H9 (cell line): Measurements from ENCODE around the gene MYO18A. TPM values are rescaled to one million over a fixed set of nuclear protein-coding genes. Genes with fewer than 3 reads are reported as not detected.

Experiments
- DNase-seq: peaks from one replicate; pipeline ENCODE4 v3.0.0-alpha.2; 2017
- H2AFZ ChIP-seq: one replicate; pipeline ENCODE4 v1.6.1; 2013; ENCODE audit warnings: mild to moderate bottlenecking, low read length, control low read depth, moderate library complexity
- H2AK5ac ChIP-seq: 2 replicates; pipeline ENCODE4 v1.6.1; 2013; ENCODE audit warnings: low read length, control low read depth, mixed read lengths; ENCODE audit not compliant: insufficient read length
- H2BK120ac ChIP-seq: one replicate; pipeline ENCODE4 v1.6.1; 2013; ENCODE audit warnings: low read depth, mild to moderate bottlenecking, low read length, control low read depth, inconsistent platforms; ENCODE audit not compliant: poor library complexity, severe bottlenecking
- H2BK12ac ChIP-seq: 2 replicates; pipeline ENCODE4 v1.6.1; 2013; ENCODE audit warnings: low read length, control low read depth, mixed read lengths, low read depth; ENCODE audit not compliant: insufficient read length
- H2BK15ac ChIP-seq: 2 replicates; pipeline ENCODE4 v1.6.1; 2013; ENCODE audit warnings: low read depth, low read length, control low read depth
- H2BK20ac ChIP-seq: one replicate; pipeline ENCODE4 v1.6.1; 2013; ENCODE audit warnings: low read depth, mild to moderate bottlenecking, low read length, control low read depth, inconsistent platforms; ENCODE audit not compliant: poor library complexity, severe bottlenecking
- H2BK5ac ChIP-seq: 2 replicates; pipeline ENCODE4 v1.6.1; 2013; ENCODE audit warnings: low read length, control low read depth, mixed read lengths; ENCODE audit not compliant: insufficient read length
- H3K14ac ChIP-seq: 2 replicates; pipeline ENCODE4 v1.6.1; 2013; ENCODE audit warnings: low read length, control low read depth; ENCODE audit not compliant: insufficient read depth
- H3K18ac ChIP-seq: 2 replicates; pipeline ENCODE4 v1.6.1; 2013; ENCODE audit warnings: low read depth, mild to moderate bottlenecking, mixed read lengths, low read length, control low read depth; ENCODE audit not compliant: insufficient read length
- H3K23ac ChIP-seq: 2 replicates; pipeline ENCODE4 v1.6.1; 2013; ENCODE audit warnings: low read length, control low read depth, mixed read lengths, low read depth; ENCODE audit not compliant: insufficient read length
- H3K23me2 ChIP-seq: 2 replicates; pipeline ENCODE4 v1.6.1; 2013; ENCODE audit warnings: low read depth, mild to moderate bottlenecking, mixed read lengths, low read length, control low read depth; ENCODE audit not compliant: insufficient read length, poor library complexity, severe bottlenecking
- H3K27ac ChIP-seq: 2 replicates; pipeline ENCODE4 v1.5.1; 2013; ENCODE audit warnings: low read length, control low read depth, mixed read lengths, low read depth; ENCODE audit not compliant: insufficient read length
- H3K27me3 ChIP-seq: 2 replicates; pipeline ENCODE4 v1.6.1; 2013; ENCODE audit warnings: low read length, control low read depth, inconsistent platforms; ENCODE audit not compliant: insufficient read depth
- H3K4ac ChIP-seq: 2 replicates; pipeline ENCODE4 v1.6.1; 2013; ENCODE audit warnings: low read depth, mild to moderate bottlenecking, control low read depth, inconsistent platforms, low read length, moderate library complexity
- H3K4me1 ChIP-seq: 2 replicates; pipeline ENCODE4 v1.6.1; 2013; ENCODE audit warnings: low read length, control low read depth, inconsistent platforms; ENCODE audit not compliant: insufficient read depth
- H3K4me2 ChIP-seq: 2 replicates; pipeline ENCODE4 v1.6.1; 2013; ENCODE audit warnings: low read length, control low read depth, mixed read lengths; ENCODE audit not compliant: insufficient read length, insufficient read depth
- H3K56ac ChIP-seq: 2 replicates; pipeline ENCODE4 v1.6.1; 2013; ENCODE audit warnings: low read depth, mild to moderate bottlenecking, mixed read lengths, low read length, control low read depth; ENCODE audit not compliant: insufficient read length
- H3K79me1 ChIP-seq: 2 replicates; pipeline ENCODE4 v1.6.1; 2013; ENCODE audit warnings: low read depth, mild to moderate bottlenecking, moderate library complexity, low read length, control low read depth, inconsistent platforms; ENCODE audit not compliant: insufficient read depth, poor library complexity, severe bottlenecking
- H3K79me2 ChIP-seq: 2 replicates; pipeline ENCODE4 v1.6.1; 2013; ENCODE audit warnings: low read length, control low read depth, inconsistent platforms; ENCODE audit not compliant: insufficient read depth
- H3K9ac ChIP-seq: 2 replicates; pipeline ENCODE4 v1.6.1; 2013; ENCODE audit warnings: low read length, control low read depth, mixed read lengths; ENCODE audit not compliant: insufficient read length; ENCODE audit errors: extremely low read depth
- H3K9me3 ChIP-seq: one replicate; pipeline ENCODE4 v1.6.1; 2013; ENCODE audit warnings: low read depth, low read length, inconsistent platforms; ENCODE audit not compliant: control insufficient read depth
- H3T11ph ChIP-seq: one replicate; pipeline ENCODE4 v1.6.1; 2013; ENCODE audit warnings: mild to moderate bottlenecking, low read length, control low read depth, inconsistent platforms
- H4K20me1 ChIP-seq: one replicate; pipeline ENCODE4 v1.6.1; 2013; ENCODE audit not compliant: control insufficient read depth, insufficient read length, insufficient read depth
- H4K5ac ChIP-seq: 2 replicates; pipeline ENCODE4 v1.6.1; 2013; ENCODE audit warnings: low read depth, mild to moderate bottlenecking, mixed read lengths, low read length, control low read depth; ENCODE audit not compliant: insufficient read length
- H4K8ac ChIP-seq: replicated peaks from 2 replicates; pipeline ENCODE4 v1.6.1; 2013; ENCODE audit warnings: low read length, control low read depth, mixed read lengths, low read depth; ENCODE audit not compliant: insufficient read length
- H4K91ac ChIP-seq: 2 replicates; pipeline ENCODE4 v1.6.1; 2013; ENCODE audit warnings: low read depth, mild to moderate bottlenecking, moderate library complexity, mixed read lengths, low read length, control low read depth; ENCODE audit not compliant: insufficient read length
- H3K27ac Mint-ChIP-seq, 3 experiments: 2 replicates in 2 of 3; 3 replicates in 1 of 3; pipeline ENCODE4 v1.8.0; 2020 to 2021; ENCODE audit warnings: mixed read lengths in 3 of 3, mild to moderate bottlenecking in 1 of 3, moderate library complexity in 1 of 3
- H3K27me3 Mint-ChIP-seq: 2 replicates; pipeline ENCODE4 v1.8.0; 2021; ENCODE audit warnings: low read depth, mild to moderate bottlenecking, moderate library complexity, mixed read lengths
- H3K36me3 Mint-ChIP-seq, 3 experiments: 2 replicates in 2 of 3; 3 replicates in 1 of 3; pipeline ENCODE4 v1.8.0; 2020 to 2021; ENCODE audit warnings: low read depth in 3 of 3, mixed read lengths in 3 of 3; ENCODE audit not compliant: insufficient read depth in 1 of 3
- H3K4me1 Mint-ChIP-seq, 2 experiments: 2 replicates each; pipeline ENCODE4 v1.8.0; 2020; ENCODE audit warnings: mixed read lengths in 2 of 2
- H3K4me3 Mint-ChIP-seq, 2 experiments: 2 replicates in 1 of 2; 3 replicates in 1 of 2; pipeline ENCODE4 v1.8.0; 2020 to 2021; ENCODE audit warnings: mild to moderate bottlenecking in 2 of 2, mixed read lengths in 2 of 2, moderate library complexity in 1 of 2
- H3K9me3 Mint-ChIP-seq, 2 experiments: 2 replicates in 1 of 2; 3 replicates in 1 of 2; pipeline ENCODE4 v1.8.0; 2020; ENCODE audit warnings: mild to moderate bottlenecking in 2 of 2, mixed read lengths in 2 of 2, moderate library complexity in 1 of 2
- WGBS: extraction: QIAGEN DNeasy Blood & Tissue Kit; methylation state at CpG from one replicate; pipeline ENCODE4 v1.1.7; 2013; ENCODE audit warnings: missing lambda C conversion rate, low lambda C conversion rate, mixed read lengths; ENCODE audit not compliant: insufficient read length; ENCODE audit errors: extremely low coverage; 5-methylcytosine and 5-hydroxymethylcytosine counted together
- total RNA-seq: library from RNA; stranded (reverse); gene quantifications from 2 replicates; pipeline ENCODE4 v1.2.1, GENCODE V29; 2021
- TF ChIP-seq, protein P1 (sequence below): fragments of 200-600 bp; sonication (generic); conservative IDR thresholded peaks from 3 replicates; pipeline ENCODE4 v1.8.0; 2021; ENCODE audit warnings: antibody characterized with exemption, mild to moderate bottlenecking

Gene MYO18A
- total RNA-seq, 1 experiment from 2014 or later = 21.6 TPM

DNA sequence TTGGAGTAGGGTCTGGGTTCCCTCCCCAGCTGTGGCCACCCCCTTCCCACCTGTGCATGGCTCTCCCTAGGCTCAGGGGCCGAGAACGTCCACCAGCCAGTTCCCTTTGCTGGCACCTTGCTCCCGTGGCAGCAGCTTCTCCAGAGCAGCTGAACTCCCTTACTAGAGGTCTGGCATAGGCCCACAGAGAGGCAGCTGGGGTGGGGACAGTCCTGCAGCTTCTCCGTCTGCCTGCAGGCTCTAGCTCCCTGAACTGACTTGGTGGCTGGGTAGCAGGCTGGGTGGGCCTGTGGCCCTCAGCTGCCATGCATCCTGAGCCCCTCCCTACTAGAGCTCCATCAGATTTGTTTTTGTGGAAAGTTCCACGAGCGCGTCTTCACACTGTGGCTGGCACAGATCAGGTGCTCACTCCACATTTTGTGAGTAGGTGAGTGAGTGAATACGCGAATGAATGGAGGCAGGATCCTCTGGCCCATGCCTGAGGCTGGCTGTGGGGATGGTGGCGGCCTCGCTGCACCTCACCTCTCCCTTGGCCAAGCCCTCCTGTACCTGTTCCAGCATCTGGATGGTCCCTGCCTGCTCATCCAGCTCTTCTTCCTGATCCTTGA is 86.0 kb downstream of the MYO18A start:
- Histone ChIP-seq H4K5ac (no peak overlapping the region), H3K23me2 (no peaks in the 10 kb centered on the region), H3K9me3 (no peaks in the 10 kb centered on the region), H3K9ac (no peak overlapping the region), H2BK12ac (no peak overlapping the region), H3K4me2 (no peak overlapping the region), H3T11ph (no peak overlapping the region), H3K79me2 (no peaks in the 10 kb centered on the region), H3K14ac (no peak overlapping the region), H4K91ac (no peak overlapping the region), H2BK15ac (no peak overlapping the region), H4K8ac (no peak overlapping the region), H3K4me1 (no peaks in the 10 kb centered on the region), H3K79me1 (no peaks in the 10 kb centered on the region), H4K20me1 (no peaks in the 10 kb centered on the region), H3K23ac (no peak overlapping the region), H2BK20ac (no peak overlapping the region), H2AFZ (no peak overlapping the region), H2BK120ac (no peak overlapping the region), H3K27me3 (no peaks in the 10 kb centered on the region), H3K56ac (no peak overlapping the region), H3K18ac (no peak overlapping the region), H3K27ac (no peak overlapping the region), H3K4ac (no peak overlapping the region), H2BK5ac (no peak overlapping the region), H2AK5ac (no peak overlapping the region)
- no CpG with 5 or more reads among the region's 11 CpGs for WGBS
- Mint-ChIP-seq H3K27ac (peak overlapping the region in 1 of 3 experiments; percentile 72; a peak in 1 of 7 replicates), H3K9me3 (no peaks in the 10 kb centered on the region), H3K27me3 (no peaks in the 10 kb centered on the region), H3K4me3 (no peak overlapping the region), H3K4me1 (peaks cover 15 to 23% of the 10 kb centered on the region in 2 experiments), H3K36me3 (peaks cover 26 to 68% (median 50%) of the 10 kb centered on the region in 3 experiments)
- DNase-seq = no peak
- TF ChIP-seq, protein P1, sequence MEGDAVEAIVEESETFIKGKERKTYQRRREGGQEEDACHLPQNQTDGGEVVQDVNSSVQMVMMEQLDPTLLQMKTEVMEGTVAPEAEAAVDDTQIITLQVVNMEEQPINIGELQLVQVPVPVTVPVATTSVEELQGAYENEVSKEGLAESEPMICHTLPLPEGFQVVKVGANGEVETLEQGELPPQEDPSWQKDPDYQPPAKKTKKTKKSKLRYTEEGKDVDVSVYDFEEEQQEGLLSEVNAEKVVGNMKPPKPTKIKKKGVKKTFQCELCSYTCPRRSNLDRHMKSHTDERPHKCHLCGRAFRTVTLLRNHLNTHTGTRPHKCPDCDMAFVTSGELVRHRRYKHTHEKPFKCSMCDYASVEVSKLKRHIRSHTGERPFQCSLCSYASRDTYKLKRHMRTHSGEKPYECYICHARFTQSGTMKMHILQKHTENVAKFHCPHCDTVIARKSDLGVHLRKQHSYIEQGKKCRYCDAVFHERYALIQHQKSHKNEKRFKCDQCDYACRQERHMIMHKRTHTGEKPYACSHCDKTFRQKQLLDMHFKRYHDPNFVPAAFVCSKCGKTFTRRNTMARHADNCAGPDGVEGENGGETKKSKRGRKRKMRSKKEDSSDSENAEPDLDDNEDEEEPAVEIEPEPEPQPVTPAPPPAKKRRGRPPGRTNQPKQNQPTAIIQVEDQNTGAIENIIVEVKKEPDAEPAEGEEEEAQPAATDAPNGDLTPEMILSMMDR = no peak
